ENCODE measurements around the gene BPGM. TPM values are rescaled to one million over a fixed set of nuclear protein-coding genes. Genes with fewer than 3 reads are reported as not detected.

Gene BPGM
- total RNA-seq, 1 experiment from 2014 or later, result 10.0 TPM

DNA sequence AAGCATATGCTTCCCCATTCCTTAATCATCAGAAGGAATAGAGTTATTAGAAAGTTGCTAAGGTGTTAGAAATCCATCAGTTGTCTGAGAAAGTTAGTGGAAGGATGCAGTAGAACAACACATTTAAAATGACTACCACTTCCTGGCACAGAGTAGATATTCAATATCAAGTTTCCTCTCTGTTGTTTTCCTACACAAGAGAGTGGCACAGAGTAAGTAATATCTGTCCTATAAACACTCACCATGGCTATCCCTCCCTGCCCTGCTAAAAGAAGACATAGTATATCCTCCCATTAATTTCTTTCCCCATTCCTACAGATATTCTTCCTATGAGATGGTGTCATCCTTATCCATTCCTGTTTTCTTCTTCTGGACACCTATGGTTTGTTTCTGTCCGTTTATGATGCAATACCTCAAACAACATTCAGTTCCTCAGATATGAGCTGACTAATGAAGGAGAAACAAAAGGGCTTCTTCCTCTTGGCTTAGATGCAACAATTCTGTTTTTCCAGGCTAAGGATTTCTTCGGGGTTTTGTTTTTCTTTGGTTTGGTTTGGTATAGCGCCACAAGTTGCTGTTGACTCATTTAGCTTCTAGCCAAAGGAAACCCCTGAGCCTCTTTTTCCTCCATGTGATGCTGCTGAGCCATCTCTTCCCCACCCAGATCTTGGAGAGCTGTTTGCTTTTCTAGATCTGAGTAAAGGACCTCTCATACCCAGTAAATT is 32.9 kb upstream of the BPGM start:
- ATAC-seq (no peak), DNase-seq (ENCODE audit: low read depth, low spot score) (no peak)
- Histone ChIP-seq H3K27ac (ENCODE audit: low read depth, low read length) (no peak overlapping the region), H3K36me3 (ENCODE audit: control insufficient read depth in 1 of 2, insufficient read depth in 2 of 2, low read length in 2 of 2) (no peaks in the 10 kb centered on the region), H3K4me1 (ENCODE audit: control insufficient read depth in 1 of 2, insufficient read depth in 2 of 2, low read length in 2 of 2) (peaks cover 0 to 6% of the 10 kb centered on the region in 2 experiments; a peak in 1 of 4 replicates), H3K9me2 (ENCODE audit: insufficient read depth) (no peaks in the 10 kb centered on the region), H3K4me2 (ENCODE audit: low read length) (no peak overlapping the region), H3K9me3 (ENCODE audit: control insufficient read depth in 1 of 2, insufficient read depth in 1 of 2, low read depth in 1 of 2, low read length in 2 of 2) (no peaks in the 10 kb centered on the region), H3K4me3 (replicated peaks in 1 of 2; ENCODE audit: low read depth in 1 of 2, low read length in 2 of 2) (no peak overlapping the region), H2AFZ (ENCODE audit: low read depth, low read length, poor library complexity, severe bottlenecking) (peak overlapping the region; percentile 53), H3K27me3 (ENCODE audit: insufficient read depth, low read length) (no peaks in the 10 kb centered on the region), H3K9ac (ENCODE audit: low read length) (no peak overlapping the region), H3K79me2 (ENCODE audit: insufficient read depth, low read length) (no peaks in the 10 kb centered on the region), H4K20me1 (ENCODE audit: insufficient read depth) (no peaks in the 10 kb centered on the region)
- BruUV-seq (replicated peaks), result no TSS peak
- intact Hi-C loops (cut with micrococcal nuclease), result no loop called here
- POLR2A ChIA-PET, result no interaction called here
- RAD21 ChIA-PET (ENCODE audit: low non-redundant PET in 1 of 2, low total read pairs in 2 of 2, uncharacterized antibody in 2 of 2, unreplicated experiment in 2 of 2), result no interaction called here
- CTCF ChIA-PET, result interaction anchor here (0.6 to 2.1 kb wide), 2 partner anchors 181 to 1361 kb away, joined by 4 to 9 read pairs; no protein-coding TSS in a partner anchor
- TF ChIP-seq, protein P1, sequence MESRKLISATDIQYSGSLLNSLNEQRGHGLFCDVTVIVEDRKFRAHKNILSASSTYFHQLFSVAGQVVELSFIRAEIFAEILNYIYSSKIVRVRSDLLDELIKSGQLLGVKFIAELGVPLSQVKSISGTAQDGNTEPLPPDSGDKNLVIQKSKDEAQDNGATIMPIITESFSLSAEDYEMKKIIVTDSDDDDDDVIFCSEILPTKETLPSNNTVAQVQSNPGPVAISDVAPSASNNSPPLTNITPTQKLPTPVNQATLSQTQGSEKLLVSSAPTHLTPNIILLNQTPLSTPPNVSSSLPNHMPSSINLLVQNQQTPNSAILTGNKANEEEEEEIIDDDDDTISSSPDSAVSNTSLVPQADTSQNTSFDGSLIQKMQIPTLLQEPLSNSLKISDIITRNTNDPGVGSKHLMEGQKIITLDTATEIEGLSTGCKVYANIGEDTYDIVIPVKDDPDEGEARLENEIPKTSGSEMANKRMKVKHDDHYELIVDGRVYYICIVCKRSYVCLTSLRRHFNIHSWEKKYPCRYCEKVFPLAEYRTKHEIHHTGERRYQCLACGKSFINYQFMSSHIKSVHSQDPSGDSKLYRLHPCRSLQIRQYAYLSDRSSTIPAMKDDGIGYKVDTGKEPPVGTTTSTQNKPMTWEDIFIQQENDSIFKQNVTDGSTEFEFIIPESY (IDR thresholded peaks at IDR 0.05; ENCODE audit: extremely low read depth, insufficient replicate concordance, low read length), result no peak
- TF ChIP-seq JUND (IDR thresholded peaks at IDR 0.05) (peak; percentile 37; the same call in 1 of the 2 replicates), RAD21 (IDR thresholded peaks at IDR 0.05; ENCODE audit: low read depth) (no peak), CEBPB (IDR thresholded peaks at IDR 0.05; ENCODE audit: low read depth) (peak; percentile 81), CBX3 (IDR thresholded peaks at IDR 0.05; ENCODE audit: low read depth) (0 out of 2 replicates have a peak, but pooled peaks have one; percentile 21), ELF1 (IDR thresholded peaks at IDR 0.05; ENCODE audit: borderline replicate concordance, low read depth) (no peak), EZH2phosphoT487 (IDR thresholded peaks at IDR 0.05; ENCODE audit: borderline replicate concordance) (no peak)
- TF ChIP-seq, protein P2, sequence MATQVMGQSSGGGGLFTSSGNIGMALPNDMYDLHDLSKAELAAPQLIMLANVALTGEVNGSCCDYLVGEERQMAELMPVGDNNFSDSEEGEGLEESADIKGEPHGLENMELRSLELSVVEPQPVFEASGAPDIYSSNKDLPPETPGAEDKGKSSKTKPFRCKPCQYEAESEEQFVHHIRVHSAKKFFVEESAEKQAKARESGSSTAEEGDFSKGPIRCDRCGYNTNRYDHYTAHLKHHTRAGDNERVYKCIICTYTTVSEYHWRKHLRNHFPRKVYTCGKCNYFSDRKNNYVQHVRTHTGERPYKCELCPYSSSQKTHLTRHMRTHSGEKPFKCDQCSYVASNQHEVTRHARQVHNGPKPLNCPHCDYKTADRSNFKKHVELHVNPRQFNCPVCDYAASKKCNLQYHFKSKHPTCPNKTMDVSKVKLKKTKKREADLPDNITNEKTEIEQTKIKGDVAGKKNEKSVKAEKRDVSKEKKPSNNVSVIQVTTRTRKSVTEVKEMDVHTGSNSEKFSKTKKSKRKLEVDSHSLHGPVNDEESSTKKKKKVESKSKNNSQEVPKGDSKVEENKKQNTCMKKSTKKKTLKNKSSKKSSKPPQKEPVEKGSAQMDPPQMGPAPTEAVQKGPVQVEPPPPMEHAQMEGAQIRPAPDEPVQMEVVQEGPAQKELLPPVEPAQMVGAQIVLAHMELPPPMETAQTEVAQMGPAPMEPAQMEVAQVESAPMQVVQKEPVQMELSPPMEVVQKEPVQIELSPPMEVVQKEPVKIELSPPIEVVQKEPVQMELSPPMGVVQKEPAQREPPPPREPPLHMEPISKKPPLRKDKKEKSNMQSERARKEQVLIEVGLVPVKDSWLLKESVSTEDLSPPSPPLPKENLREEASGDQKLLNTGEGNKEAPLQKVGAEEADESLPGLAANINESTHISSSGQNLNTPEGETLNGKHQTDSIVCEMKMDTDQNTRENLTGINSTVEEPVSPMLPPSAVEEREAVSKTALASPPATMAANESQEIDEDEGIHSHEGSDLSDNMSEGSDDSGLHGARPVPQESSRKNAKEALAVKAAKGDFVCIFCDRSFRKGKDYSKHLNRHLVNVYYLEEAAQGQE (IDR thresholded peaks at IDR 0.05; ENCODE audit: low read depth), result no peak

Measured in HCT116 (cell line).